Measurements from ENCODE around the gene SNCA. TPM values are rescaled to one million over a fixed set of nuclear protein-coding genes. Genes with fewer than 3 reads are reported as not detected.

The SNCA gene
- polyA plus RNA-seq, 4 donors = 0.89 to 12.7 (median 3.1) TPM

GRCh38 chr4:89805297-89805696 lies 31.7 kb downstream of the SNCA start:
- Histone ChIP-seq H3K27ac (ENCODE audit: low read depth in 1 of 3, low read length in 2 of 3) (no peak overlapping the region), H3K27me3 (ENCODE audit: control insufficient read depth in 3 of 3, insufficient read depth in 3 of 3, low read length in 3 of 3) (no peaks in the 10 kb centered on the region), H3K36me3 (ENCODE audit: control insufficient read depth in 3 of 3, insufficient read depth in 2 of 3, low read depth in 1 of 3, low read length in 3 of 3) (no peaks in the 10 kb centered on the region), H3K4me3 (ENCODE audit: low read depth in 1 of 3, low read length in 3 of 3) (no peak overlapping the region), H3K9me3 (ENCODE audit: control insufficient read depth in 2 of 2, insufficient read depth in 1 of 2, low read depth in 1 of 2, low read length in 1 of 2) (peaks cover 0 to 2% of the 10 kb centered on the region in 2 donors), H3K4me1 (ENCODE audit: control insufficient read depth in 3 of 3, insufficient read depth in 2 of 3, low read depth in 1 of 3, low read length in 2 of 3) (no peaks in the 10 kb centered on the region)
- DNase-seq = no peak
- FAIRE-seq = no peak
- 36 to 71% (median 53%) methylated on average over 2 of the region's 2 CpGs for WGBS, 3 donors

- no peaks in the 10 kb centered on the region for H3K4me1 ChIP-seq (ENCODE audit: control insufficient read depth in 3 of 3, insufficient read depth in 2 of 3, low read depth in 1 of 3, low read length in 2 of 3)
- H3K27ac ChIP-seq (ENCODE audit: low read depth in 1 of 3, low read length in 2 of 3) = no peak overlapping the region
- 79 to 90% (median 85%) methylated on average over 4 of the region's 4 CpGs for WGBS, 3 donors
- FAIRE-seq (no peak), DNase-seq (no peak)
- H3K27me3 ChIP-seq (ENCODE audit: control insufficient read depth in 3 of 3, insufficient read depth in 3 of 3, low read length in 3 of 3) = no peaks in the 10 kb centered on the region
- no peaks in the 10 kb centered on the region for H3K36me3 ChIP-seq (ENCODE audit: control insufficient read depth in 3 of 3, insufficient read depth in 2 of 3, low read depth in 1 of 3, low read length in 3 of 3)
- no peak overlapping the region for H3K4me3 ChIP-seq (ENCODE audit: low read depth in 1 of 3, low read length in 3 of 3)
- no peaks in the 10 kb centered on the region for H3K9me3 ChIP-seq (ENCODE audit: control insufficient read depth in 2 of 2, insufficient read depth in 1 of 2, low read depth in 1 of 2, low read length in 1 of 2)
Observed at GRCh38 chr4:89803915-89804314, 33.0 kb downstream of the SNCA start.

- Histone ChIP-seq H3K27me3 (ENCODE audit: control insufficient read depth in 3 of 3, insufficient read depth in 3 of 3, low read length in 3 of 3) (no peaks in the 10 kb centered on the region), H3K4me1 (ENCODE audit: control insufficient read depth in 3 of 3, insufficient read depth in 2 of 3, low read depth in 1 of 3, low read length in 2 of 3) (no peaks in the 10 kb centered on the region), H3K9me3 (ENCODE audit: control insufficient read depth in 2 of 2, insufficient read depth in 1 of 2, low read depth in 1 of 2, low read length in 1 of 2) (no peaks in the 10 kb centered on the region), H3K4me3 (ENCODE audit: low read depth in 1 of 3, low read length in 3 of 3) (no peak overlapping the region), H3K36me3 (ENCODE audit: control insufficient read depth in 3 of 3, insufficient read depth in 2 of 3, low read depth in 1 of 3, low read length in 3 of 3) (no peaks in the 10 kb centered on the region), H3K27ac (ENCODE audit: low read depth in 1 of 3, low read length in 2 of 3) (no peak overlapping the region)
- DNase-seq (no peak), FAIRE-seq (no peak)
- WGBS, 3 donors = 94 to 100% (median 98%) methylated on average over 1 of the region's 1 CpG
Observed at GRCh38 chr4:89803036-89803435, 33.9 kb downstream of the SNCA start.

GRCh38 chr4:89800527-89801103 lies 36.3 kb downstream of the SNCA start:
- Histone ChIP-seq H3K27me3 (ENCODE audit: control insufficient read depth in 3 of 3, insufficient read depth in 3 of 3, low read length in 3 of 3) (no peaks in the 10 kb centered on the region), H3K9me3 (ENCODE audit: control insufficient read depth in 2 of 2, insufficient read depth in 1 of 2, low read depth in 1 of 2, low read length in 1 of 2) (no peaks in the 10 kb centered on the region), H3K27ac (ENCODE audit: low read depth in 1 of 3, low read length in 2 of 3) (no peak overlapping the region), H3K36me3 (ENCODE audit: control insufficient read depth in 3 of 3, insufficient read depth in 2 of 3, low read depth in 1 of 3, low read length in 3 of 3) (no peaks in the 10 kb centered on the region), H3K4me3 (ENCODE audit: low read depth in 1 of 3, low read length in 3 of 3) (no peak overlapping the region), H3K4me1 (ENCODE audit: control insufficient read depth in 3 of 3, insufficient read depth in 2 of 3, low read depth in 1 of 3, low read length in 2 of 3) (no peaks in the 10 kb centered on the region)
- 65 to 75% (median 66%) methylated on average over 3 of the region's 3 CpGs for WGBS, 3 donors
- no peak for DNase-seq
- no peak for FAIRE-seq

GRCh38 chr4:89800012-89800516 lies 36.9 kb downstream of the SNCA start:
- Histone ChIP-seq H3K36me3 (ENCODE audit: control insufficient read depth in 3 of 3, insufficient read depth in 2 of 3, low read depth in 1 of 3, low read length in 3 of 3) (no peaks in the 10 kb centered on the region), H3K27ac (ENCODE audit: low read depth in 1 of 3, low read length in 2 of 3) (no peak overlapping the region), H3K27me3 (ENCODE audit: control insufficient read depth in 3 of 3, insufficient read depth in 3 of 3, low read length in 3 of 3) (no peaks in the 10 kb centered on the region), H3K4me3 (ENCODE audit: low read depth in 1 of 3, low read length in 3 of 3) (no peak overlapping the region), H3K9me3 (ENCODE audit: control insufficient read depth in 2 of 2, insufficient read depth in 1 of 2, low read depth in 1 of 2, low read length in 1 of 2) (no peaks in the 10 kb centered on the region), H3K4me1 (ENCODE audit: control insufficient read depth in 3 of 3, insufficient read depth in 2 of 3, low read depth in 1 of 3, low read length in 2 of 3) (no peaks in the 10 kb centered on the region)
- DNase-seq = no peak
- 85 to 89% (median 88%) methylated on average over 3 of the region's 3 CpGs for WGBS, 3 donors
- FAIRE-seq = no peak

- FAIRE-seq = no peak
- no peak overlapping the region for H3K4me3 ChIP-seq (ENCODE audit: low read depth in 1 of 3, low read length in 3 of 3)
Observed at GRCh38 chr4:89799071-89799470, 37.9 kb downstream of the SNCA start.

GRCh38 chr4:89797117-89797516 lies 39.8 kb downstream of the SNCA start:
- FAIRE-seq = no peak
- H3K27me3 ChIP-seq (ENCODE audit: control insufficient read depth in 3 of 3, insufficient read depth in 3 of 3, low read length in 3 of 3) = no peaks in the 10 kb centered on the region
- no peaks in the 10 kb centered on the region for H3K36me3 ChIP-seq (ENCODE audit: control insufficient read depth in 3 of 3, insufficient read depth in 2 of 3, low read depth in 1 of 3, low read length in 3 of 3)
- H3K9me3 ChIP-seq (ENCODE audit: control insufficient read depth in 2 of 2, insufficient read depth in 1 of 2, low read depth in 1 of 2, low read length in 1 of 2) = no peaks in the 10 kb centered on the region
- H3K4me1 ChIP-seq (ENCODE audit: control insufficient read depth in 3 of 3, insufficient read depth in 2 of 3, low read depth in 1 of 3, low read length in 2 of 3) = no peaks in the 10 kb centered on the region
- H3K27ac ChIP-seq (ENCODE audit: low read depth in 1 of 3, low read length in 2 of 3) = no peak overlapping the region
- H3K4me3 ChIP-seq (ENCODE audit: low read depth in 1 of 3, low read length in 3 of 3) = no peak overlapping the region
- DNase-seq = no peak

More at GRCh38 chr4:89799071-89799470, 37.9 kb downstream of the SNCA start:
- no peaks in the 10 kb centered on the region for H3K9me3 ChIP-seq (ENCODE audit: control insufficient read depth in 2 of 2, insufficient read depth in 1 of 2, low read depth in 1 of 2, low read length in 1 of 2)
- H3K36me3 ChIP-seq (ENCODE audit: control insufficient read depth in 3 of 3, insufficient read depth in 2 of 3, low read depth in 1 of 3, low read length in 3 of 3) = no peaks in the 10 kb centered on the region
- no peaks in the 10 kb centered on the region for H3K27me3 ChIP-seq (ENCODE audit: control insufficient read depth in 3 of 3, insufficient read depth in 3 of 3, low read length in 3 of 3)
- no peak overlapping the region for H3K27ac ChIP-seq (ENCODE audit: low read depth in 1 of 3, low read length in 2 of 3)
- no peak for DNase-seq
- H3K4me1 ChIP-seq (ENCODE audit: control insufficient read depth in 3 of 3, insufficient read depth in 2 of 3, low read depth in 1 of 3, low read length in 2 of 3) = no peaks in the 10 kb centered on the region

GRCh38 chr4:89788206-89789072 lies 48.5 kb downstream of the SNCA start:
- DNase-seq = no peak
- no peaks in the 10 kb centered on the region for H3K36me3 ChIP-seq (ENCODE audit: control insufficient read depth in 3 of 3, insufficient read depth in 2 of 3, low read depth in 1 of 3, low read length in 3 of 3)
- no peaks in the 10 kb centered on the region for H3K27me3 ChIP-seq (ENCODE audit: control insufficient read depth in 3 of 3, insufficient read depth in 3 of 3, low read length in 3 of 3)
- WGBS, 3 donors = 61 to 94% (median 84%) methylated on average over 2 of the region's 2 CpGs
- peaks cover 0 to 1% of the 10 kb centered on the region in 2 donors for H3K9me3 ChIP-seq (ENCODE audit: control insufficient read depth in 2 of 2, insufficient read depth in 1 of 2, low read depth in 1 of 2, low read length in 1 of 2)
- H3K27ac ChIP-seq (ENCODE audit: low read depth in 1 of 3, low read length in 2 of 3) = no peak overlapping the region
- FAIRE-seq = no peak
- H3K4me3 ChIP-seq (ENCODE audit: low read depth in 1 of 3, low read length in 3 of 3) = no peak overlapping the region
- no peaks in the 10 kb centered on the region for H3K4me1 ChIP-seq (ENCODE audit: control insufficient read depth in 3 of 3, insufficient read depth in 2 of 3, low read depth in 1 of 3, low read length in 2 of 3)
